Stimulated activated CD4-positive, alpha-beta T cell treated with anti-CD3 and anti-CD28 coated beads, TNF-alpha, amount 100 ng/mL, for 1 hour (primary cell): Measurements from ENCODE around the gene TMEM182.

Experiments
- DNase-seq, 3 donors: peaks; one replicate each; pipeline ENCODE4 v3.0.0-alpha.2; 2020; ENCODE audit warnings: low read depth in 3 of 3, low spot score in 1 of 3

The TMEM182 gene, protein sequence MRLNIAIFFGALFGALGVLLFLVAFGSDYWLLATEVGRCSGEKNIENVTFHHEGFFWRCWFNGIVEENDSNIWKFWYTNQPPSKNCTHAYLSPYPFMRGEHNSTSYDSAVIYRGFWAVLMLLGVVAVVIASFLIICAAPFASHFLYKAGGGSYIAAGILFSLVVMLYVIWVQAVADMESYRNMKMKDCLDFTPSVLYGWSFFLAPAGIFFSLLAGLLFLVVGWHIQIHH

DNA sequence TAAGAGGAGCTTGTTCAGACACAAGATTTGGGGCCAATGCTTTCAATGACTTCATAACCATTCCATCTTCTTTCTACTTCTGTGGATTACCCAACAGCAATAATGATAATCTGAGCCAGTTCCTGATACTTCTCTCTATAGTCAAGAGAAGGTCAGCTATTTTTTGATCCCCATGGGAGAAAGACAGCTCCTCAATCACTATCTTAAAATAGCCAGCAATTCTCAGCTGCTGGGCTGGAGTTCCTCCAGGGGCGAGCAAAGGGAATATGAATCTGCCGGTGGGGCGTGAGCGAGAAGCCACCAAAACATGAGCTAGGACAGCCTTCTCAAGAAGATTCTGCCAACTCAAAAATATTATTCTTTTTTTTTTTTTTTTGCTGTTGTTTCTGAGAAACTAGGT, at the start of gene TMEM182:
Gene TMEM182, plus strand, starts transcription at position 269 of the 400 bp plus-strand sequence. CDS start 187 bp downstream, outside the sequence.
- no peak for DNase-seq

DNA sequence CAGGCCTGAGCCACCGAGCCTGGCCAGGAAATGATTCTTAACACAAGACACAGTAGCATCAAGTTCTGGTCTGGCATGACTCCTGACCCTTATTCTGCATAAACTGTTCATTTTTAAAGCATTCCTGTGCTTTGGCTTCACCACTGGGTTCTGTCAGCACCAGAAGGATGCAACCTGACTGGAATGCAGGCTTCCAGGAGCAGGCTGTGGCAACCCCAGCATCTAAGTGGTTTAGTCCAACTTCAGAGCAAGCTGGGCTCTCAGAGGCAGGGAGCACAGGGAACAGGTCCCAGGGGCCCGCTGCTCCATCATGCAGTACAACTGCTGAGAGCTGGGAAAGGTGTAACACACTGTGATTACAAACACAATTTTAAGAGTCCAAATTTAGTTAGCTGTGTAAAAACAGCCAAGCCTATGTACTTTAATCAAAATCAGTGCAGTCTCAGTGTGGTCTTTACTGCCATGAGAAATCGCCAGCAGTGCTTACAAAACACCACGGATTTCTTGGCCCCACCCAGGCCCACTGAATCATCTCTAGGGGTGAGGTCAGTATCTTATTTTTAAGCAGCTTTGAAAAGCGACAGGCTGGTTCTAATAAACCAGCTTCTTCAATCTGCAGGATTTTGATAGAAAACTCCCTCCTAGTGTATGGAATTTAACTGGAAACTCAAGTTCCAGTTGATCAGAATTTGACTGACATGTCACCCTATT, 44.4 kb upstream of the TMEM182 start:
- no peak for DNase-seq

DNA sequence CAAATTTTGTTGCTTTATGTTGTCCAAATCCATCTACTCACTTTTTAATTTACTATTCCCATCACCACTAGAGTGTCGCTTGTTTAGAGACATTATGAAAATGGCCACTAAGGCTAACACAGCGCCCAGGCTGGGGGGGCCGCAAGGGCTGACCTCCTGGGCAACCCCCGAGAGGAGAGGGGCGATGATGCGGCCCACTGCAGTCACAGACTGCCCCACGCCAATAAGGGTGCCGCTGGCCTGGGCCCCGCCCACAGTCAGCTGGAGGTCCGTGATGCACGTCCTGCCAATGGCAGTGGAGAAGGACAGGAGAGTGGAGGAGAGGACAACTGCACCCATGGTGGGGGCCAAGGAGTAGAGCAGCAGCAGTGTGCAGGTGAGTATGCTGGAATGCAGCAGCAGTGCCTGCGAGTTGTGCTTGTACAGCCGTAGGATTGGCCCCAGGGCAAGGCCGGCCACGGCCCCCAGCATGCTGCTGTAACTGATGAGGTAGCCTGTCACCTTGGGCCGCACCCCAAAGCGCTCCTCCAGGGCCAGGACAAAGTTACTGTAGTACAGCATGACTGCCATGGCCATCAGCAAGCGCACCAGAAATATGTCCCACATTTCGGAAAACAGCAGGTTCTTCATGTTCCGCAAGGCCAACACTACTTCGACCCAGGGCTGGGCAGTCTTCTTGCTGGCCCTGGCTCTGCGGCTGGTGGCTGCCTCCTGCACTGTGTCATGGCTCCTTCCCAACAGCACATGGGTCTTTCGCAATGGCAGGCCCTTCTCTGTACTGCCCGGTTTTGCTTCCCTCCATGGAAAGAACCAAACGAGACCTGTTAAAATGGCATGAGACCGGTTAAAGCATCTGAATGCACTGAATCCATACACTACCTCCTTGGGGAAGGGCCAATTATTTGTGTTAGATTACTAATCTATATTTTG, 43.2 kb upstream of the TMEM182 start:
- no peak for DNase-seq

DNA sequence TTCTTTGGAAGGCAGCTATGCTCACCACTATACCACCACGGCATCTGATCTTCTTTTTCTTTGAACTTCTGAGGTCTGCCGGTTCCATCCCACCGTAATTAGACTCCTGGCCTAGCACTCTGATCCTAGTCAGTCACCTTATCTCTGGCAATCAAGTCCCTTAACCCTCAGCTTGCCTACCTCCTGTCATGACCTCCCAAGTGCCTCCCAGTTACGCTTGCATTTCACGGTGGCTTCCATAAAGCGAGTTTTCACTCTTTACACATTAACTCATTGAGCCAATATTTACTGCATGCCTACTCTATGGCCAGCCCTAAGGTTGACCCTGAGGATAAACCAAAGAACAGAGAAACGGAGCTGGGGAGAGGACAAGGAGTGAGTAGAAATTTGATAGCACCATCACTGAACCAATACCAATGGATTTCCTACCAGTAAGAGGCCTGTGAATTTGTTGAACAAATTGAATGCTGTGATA, 37.8 kb upstream of the TMEM182 start:
- DNase-seq = no peak

DNA sequence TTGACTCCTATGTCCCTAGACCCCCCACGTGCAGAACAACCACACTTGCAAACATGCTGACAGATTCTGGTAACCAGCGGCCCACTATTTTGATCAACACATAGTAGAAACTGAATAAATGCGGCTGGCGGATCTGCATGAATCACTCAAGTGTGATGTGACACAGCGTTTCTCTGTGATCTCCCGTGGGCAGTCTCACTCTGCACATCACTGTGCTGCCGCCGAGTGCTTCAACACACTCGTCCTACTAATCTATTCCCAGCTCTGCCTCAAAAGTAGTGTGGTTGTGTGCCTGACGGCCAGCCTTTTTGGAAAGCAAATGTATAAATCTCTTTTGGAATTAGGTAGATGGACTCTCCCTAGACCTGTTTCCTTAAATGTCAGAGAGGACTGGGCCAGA, 37.3 kb upstream of the TMEM182 start:
- DNase-seq = no peak

DNA sequence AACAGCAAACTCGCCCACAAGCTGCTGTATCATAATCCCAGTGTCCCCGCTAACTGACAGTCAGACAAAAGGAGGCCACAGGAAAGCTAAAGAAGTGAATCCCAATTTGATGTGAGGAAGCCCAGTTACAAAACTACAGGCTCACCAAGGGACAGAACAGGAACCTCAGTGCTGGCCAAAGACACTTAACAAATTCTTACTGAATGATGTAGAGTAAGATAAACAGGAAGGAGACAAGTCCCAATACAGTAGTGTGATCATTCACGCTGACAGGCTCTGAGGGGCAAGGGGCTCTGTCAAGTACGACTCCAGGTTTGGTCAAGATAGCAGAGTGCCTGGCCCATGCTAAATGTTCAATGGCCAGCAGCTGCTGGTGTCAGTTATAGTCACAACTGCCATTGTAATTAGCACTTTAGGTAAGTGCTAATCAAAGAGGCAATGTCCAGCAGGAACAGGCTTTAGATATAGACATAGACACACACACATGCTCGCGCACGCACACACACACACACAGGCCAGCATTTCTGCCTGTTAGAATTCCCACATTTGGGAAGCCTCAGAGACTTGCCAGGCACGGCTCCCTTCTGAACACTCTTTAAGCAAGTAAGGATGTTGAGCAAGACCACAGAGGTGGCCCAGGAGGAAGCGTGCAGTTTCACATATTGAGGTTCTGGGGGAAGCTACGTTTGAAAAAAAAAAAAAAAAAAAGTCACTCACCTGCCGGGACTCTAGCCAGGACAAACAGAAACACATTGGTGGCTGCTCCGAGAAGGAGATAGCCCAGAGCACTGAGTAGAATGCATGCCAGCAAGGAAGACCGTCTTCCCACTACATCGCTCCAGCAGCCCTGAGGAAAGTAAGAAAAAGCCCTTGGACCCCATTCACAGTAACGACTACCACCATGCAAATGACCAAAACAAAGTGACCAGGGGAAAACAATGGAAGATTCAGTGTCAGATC, 35.4 kb upstream of the TMEM182 start:
- no peak for DNase-seq

DNA sequence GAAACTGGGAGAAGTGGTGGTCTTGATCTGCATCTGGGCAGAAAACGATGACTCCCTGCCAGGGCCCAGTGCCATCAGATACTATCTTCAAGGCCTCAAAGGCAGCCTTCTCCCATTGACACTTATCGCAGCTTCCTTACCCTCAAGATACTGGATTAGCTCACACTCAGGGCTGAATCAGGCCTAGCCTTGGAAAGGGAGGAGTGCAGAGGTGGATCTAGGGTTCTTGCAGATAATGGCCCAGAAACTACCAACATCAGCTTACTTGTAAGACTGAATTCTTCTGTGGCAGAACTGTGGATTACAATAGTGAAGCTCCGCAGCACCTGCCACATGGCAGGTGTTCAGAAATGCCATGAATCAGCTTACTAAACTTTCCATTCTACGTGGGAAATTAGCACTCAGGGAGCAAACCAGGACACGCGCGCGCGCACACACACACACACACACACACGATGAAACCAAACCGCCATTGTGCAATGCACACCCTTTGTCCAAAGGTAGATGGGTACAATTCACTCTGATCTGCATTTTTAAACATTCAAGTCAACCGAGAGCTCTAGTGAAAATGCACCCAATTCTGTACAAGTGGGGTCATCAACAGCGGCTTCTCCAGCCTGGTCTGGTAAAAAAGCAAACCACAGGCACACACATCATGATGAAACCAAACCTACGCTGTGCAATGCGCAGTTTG, 26.3 kb upstream of the TMEM182 start:
- DNase-seq = no peak

DNA sequence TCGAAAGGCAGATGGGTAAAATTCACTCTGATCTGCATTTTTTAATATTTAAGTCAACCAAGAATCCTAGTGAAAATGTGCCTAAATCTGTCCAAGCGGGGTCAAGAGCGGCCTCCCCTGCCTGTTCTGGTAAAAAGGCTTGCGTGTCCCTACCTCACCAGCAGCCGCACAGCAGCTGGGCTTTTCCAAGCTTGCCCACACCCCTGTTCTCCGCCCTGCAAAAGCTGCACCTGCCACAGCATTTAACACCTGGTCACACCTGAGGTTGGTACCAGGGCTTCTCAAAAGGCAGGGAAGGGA, 25.8 kb upstream of the TMEM182 start:
- DNase-seq = no peak

DNA sequence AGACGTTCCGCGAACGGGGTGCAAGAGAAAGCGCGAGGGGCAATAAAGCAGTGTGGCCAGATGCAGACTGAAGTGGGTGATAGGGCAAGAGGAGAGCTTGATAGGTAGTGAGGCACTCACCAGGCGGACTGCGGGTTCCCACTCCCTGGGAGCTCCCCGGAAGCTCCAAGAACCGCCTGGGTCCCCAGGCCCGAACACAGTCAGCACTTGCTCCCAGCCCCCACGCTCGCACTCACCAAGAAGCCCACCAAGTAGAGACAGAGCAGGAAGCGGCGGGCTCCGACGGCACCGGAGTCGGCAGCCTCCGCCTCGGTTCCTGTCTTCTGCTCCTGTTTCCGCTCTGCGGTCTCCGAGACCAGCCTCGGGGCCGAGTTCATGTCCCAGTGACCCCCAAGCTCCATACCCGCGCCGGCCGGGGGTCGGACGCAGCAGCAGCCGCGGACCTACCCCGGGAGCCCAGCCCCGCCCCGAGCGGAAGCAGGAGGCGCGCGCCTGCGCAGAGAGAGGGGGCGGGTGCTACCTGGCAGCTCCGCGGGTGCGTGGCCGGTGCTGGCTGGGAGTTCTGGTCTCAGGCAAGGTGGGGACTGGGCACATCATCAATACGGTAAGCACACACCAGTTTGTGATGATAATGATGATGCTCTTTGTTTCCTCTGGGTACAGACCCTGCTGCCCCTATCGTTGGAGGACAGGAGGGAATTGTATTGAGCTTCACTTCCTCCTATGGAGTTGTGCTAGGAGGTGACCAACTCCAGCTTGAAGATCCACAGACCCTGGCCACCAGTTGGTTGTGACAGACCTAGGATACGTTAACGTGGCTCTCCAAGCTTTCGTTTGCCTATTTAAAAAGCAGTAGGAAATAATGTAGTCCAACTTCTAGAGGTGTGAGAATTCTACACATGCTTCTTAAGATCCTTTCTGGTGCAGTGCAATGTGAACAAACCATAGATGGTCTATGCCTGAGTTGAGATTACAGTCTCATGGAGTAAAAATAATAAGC, 25.1 kb upstream of the TMEM182 start:
- DNase-seq = peak; percentile 57 to 86 (median 72)

DNA sequence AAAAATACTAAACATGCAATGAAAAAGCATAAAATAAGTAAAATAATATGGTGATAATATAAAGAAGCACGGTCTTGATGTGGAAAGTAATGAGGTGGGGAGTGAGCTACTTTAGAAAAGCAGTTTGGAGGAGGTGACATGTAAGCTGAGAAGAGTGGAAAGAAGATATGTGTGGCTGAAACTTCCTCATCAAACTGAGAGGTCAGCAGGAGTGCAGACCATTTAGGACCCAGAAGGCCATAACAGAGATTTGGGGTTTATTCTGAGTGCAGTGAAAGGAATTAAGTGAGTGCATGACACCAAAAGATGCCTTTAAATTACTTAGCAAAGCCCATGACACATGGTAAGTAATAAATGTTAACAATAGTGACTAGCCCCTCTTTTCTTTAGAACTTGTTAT, 24.4 kb upstream of the TMEM182 start:
- DNase-seq = no peak

DNA sequence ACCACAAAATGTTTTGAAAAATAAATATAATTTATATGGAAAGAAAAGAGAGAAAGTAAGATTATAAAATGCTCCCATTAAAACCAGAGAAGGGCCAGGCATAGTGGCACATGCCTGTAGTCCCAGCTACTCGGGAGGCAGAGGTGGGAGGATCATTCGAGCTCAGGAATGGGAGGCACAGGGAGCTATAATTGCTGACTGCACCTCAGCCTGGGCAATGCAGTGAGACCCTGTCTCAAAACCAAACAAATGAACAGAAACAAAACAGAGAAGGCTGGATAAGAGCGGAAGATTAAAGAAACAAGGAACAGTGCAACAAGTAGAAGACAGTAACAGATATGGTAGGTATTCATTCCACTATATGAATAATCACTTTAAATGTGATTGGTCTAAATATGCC, 18.6 kb upstream of the TMEM182 start:
- no peak for DNase-seq

DNA sequence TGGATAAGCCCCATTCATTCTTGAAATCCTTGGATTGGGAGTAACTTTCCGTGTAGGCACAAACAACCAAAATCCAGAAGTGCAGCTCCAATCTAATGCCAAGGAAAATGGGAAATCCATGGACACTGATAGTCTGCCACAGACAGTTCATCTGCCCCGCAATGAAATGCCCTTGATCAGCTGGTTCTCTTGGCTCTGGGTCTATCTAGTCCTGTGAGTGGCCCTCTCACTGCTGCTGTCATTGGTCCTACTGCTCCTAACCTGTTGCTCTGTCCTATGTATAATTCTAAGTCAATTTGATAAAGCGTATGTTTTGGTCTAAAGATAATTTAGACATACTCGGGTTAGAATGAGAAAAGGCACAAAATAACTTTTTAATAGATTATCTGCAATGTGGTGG, 13.7 kb upstream of the TMEM182 start:
- DNase-seq = no peak

DNA sequence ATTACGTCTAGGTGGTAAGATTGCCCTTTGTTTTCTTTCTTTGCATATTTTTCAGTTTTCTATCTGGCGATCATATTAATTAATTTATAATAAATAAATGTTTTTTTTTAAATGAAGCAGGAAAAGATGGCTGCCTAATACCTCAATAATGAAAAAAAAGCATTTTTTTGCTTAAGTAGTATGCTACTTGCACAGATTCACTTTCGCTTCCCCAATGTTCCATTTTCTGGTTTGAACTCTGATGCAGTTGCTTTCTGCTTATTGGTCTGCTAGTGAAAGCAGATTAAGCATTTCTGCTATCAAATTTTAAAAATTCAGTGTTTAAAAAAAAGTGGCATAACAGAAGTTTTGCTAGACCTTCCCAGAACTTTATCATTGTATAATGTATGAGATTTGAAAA, 11.9 kb upstream of the TMEM182 start:
- no peak for DNase-seq

DNA sequence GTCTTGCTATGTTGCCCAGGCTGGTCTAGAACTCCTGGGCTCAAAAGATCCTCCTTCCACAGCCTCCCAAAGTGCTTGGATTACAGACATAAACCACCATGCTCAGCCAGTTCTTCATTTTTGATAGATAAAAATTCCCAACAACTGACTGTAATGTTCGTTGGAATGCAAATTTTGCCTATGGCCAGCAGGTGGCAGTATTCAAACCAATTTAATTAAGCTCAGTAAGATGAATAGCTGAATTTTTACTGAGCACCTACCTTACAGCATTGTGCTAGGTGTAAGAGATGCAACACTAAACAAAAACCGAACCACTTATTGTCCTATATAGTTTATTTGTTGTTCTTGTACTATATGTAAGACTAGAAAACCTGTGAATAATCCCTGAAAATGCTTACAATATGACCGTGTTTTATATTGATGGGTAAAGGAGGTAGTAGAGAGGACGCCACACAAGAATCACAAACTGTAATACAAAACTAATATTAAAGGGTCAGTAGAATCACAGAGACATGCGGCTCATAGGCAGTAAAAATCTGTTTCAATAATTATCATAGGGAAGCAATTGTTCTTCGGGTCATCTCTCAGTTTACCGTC, 8.2 kb upstream of the TMEM182 start:
- no peak for DNase-seq

DNA sequence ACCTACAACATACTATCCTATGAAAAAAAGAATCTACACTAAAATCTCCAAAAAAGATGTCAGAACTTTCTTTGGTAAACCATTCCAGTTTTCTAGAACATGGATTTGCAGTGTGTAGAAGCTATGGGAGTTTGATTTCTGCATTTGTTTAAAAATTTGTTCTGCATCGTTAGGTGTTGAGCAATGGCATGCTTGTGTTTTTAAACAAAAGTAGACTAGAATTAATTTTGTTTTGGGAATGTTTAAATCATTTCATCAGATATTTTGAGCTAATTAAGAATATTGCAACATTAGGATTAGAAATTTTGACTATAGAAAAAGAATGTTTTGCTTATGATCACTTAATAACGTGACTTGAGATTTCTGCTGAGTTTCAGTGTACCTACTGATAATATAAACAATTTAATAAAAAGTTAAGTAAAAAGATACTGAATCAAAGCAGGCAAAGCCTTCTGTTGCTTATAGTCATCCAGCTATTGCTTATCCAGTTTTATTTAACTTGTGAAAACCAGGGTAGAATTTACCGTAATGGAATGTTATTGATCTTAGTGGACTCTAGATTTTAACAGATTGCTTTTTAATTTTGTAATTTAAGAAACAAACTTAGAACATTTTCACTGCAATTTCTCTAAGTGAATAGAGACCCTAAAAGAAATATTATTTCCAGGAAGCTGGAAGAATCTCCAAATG, 7.2 kb upstream of the TMEM182 start:
- DNase-seq = no peak

DNA sequence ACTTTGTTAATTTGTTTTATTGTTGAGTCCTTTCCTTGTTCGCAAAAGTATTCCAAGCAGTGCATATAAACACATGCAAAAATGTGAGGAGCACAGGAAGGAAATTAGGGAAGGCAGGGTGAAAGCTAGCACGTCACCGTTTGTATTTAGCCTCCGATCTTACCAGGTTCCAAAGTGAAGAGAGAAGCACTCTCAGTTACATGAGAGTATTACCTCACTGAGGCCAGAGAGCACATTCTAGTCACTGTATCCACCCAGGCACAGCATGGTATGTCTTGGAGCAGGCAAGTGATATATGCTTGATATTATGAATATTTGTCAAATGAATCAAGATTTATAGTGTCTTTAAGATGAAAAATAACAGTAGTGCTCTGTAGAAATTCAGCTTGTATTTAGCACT, 6.5 kb upstream of the TMEM182 start:
- no peak for DNase-seq

DNA sequence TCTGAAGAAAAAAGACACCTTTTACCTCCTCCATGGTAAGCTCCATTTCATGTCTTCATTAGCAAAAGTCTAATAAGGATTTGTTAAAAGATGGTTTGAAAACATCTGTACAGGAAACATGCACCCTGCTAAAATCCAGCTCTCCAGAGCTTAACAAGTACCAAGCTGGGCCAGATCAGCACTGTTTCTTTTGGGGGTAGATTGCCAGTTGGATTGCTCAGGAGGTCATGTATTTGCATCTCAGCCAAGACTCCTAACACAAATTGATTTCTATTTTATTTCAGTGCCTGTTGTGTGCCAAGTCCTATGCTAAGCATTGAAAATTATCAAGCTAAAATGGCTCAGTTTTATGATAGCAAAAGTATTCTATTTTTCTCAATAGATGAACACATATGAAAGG, 3.4 kb upstream of the TMEM182 start:
- DNase-seq = no peak

DNA sequence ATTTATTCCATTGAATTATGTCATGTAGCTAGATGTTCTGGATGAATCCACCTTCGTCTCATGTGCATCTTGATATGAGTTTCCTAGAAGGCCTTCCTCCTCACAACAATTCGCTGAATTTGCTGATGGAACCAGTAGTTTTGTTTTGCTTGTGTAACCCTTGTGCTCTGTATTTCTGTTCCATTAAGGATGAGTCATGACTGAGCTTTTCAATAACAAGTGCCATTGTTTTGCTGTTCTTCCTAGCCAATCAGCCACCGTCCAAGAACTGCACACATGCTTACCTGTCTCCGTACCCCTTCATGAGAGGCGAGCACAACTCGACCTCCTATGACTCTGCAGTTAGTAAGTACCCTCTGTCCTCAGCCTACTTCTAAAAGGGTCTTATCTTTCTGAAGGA, 2.3 kb downstream of the TMEM182 start:
- DNase-seq = no peak
